ENCODE data around the gene FAM111B.
"Not testable (repeated sequence)": the region's sequence is repeated elsewhere in the genome, so short reads cannot be mapped to it uniquely, and the experiment has no call there.

Gene FAM111B, protein sequence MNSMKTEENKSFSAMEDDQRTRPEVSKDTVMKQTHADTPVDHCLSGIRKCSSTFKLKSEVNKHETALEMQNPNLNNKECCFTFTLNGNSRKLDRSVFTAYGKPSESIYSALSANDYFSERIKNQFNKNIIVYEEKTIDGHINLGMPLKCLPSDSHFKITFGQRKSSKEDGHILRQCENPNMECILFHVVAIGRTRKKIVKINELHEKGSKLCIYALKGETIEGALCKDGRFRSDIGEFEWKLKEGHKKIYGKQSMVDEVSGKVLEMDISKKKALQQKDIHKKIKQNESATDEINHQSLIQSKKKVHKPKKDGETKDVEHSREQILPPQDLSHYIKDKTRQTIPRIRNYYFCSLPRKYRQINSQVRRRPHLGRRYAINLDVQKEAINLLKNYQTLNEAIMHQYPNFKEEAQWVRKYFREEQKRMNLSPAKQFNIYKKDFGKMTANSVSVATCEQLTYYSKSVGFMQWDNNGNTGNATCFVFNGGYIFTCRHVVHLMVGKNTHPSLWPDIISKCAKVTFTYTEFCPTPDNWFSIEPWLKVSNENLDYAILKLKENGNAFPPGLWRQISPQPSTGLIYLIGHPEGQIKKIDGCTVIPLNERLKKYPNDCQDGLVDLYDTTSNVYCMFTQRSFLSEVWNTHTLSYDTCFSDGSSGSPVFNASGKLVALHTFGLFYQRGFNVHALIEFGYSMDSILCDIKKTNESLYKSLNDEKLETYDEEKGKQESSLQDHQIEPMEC

GRCh38 chr11:59106363-59107336 is at the start of gene FAM111B:
Gene FAM111B, plus strand, starts transcription at chr11:59107237. Its CDS starts 2,389 bp downstream, at chr11:59109626.
- peak; percentile 80 to 86 for DNase-seq (ENCODE audit: low read depth in 2 of 2)

- peak; percentile 82 to 83 for DNase-seq (ENCODE audit: low read depth in 2 of 2)
Observed at GRCh38 chr11:59058120-59059033, 48.7 kb upstream of the FAM111B start.

DNA sequence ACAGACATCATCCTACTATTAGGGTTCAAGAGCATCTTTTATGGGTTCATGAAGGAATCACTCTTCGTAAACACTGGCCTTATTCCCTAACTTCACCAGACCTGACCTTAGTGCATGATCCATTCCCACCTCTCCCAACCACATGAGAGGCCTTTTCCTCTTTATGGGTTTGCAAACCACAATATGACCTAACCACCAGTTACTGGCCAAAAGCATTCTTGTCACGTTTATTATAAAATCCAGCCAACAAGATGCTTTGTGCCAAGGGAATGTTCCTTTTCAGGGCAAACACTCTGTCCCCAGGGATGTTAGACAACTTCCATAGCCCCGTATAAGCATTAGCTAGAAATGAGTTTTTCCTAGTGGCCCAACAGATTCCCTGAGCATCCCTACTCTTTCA is 46.9 kb upstream of the FAM111B start:
- not testable (repeated sequence) for DNase-seq (ENCODE audit: low read depth in 2 of 2)

GRCh38 chr11:59062602-59063529 is 44.2 kb upstream of the FAM111B start:
- no peak for DNase-seq (ENCODE audit: low read depth in 2 of 2)

DNA sequence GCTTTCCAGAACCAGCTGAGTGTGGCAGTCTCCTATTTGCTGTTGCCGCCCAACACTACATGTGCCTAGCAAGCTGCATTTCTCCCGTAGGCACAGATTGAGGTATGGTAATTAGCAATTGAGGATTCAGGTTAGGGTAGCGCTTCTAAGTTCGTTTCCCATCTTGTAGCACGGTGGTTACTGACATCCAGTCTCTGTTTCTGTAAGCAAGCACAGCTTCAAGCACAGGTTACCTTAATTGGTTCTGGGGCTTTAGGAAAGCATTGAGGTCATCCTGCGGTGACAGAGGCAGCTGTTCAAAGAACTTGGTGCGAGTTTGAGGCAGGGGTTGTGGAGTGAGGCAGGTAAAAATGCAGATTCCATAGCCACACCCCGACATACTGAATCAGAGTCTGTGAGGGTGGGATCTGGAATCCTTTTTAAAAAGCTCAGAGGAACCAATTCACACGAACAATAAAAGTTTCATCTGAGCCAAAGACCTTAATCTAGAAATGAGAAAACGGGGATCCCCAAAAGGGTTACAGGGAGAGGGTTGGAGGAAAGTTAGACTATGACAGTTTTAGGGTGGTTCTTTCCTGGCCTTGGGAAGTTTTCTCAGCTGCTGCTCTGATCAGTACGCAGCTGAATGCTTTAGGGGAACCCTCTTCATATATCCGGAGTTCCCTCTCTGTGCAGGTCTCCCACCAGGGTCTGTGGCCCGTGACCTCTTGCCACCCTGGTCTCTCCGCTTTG is 42.9 kb upstream of the FAM111B start:
- DNase-seq (ENCODE audit: low read depth in 2 of 2), result not testable (repeated sequence)

GRCh38 chr11:59069087-59069486 is 38.0 kb upstream of the FAM111B start:
- DNase-seq (ENCODE audit: low read depth in 2 of 2), result no peak

DNA sequence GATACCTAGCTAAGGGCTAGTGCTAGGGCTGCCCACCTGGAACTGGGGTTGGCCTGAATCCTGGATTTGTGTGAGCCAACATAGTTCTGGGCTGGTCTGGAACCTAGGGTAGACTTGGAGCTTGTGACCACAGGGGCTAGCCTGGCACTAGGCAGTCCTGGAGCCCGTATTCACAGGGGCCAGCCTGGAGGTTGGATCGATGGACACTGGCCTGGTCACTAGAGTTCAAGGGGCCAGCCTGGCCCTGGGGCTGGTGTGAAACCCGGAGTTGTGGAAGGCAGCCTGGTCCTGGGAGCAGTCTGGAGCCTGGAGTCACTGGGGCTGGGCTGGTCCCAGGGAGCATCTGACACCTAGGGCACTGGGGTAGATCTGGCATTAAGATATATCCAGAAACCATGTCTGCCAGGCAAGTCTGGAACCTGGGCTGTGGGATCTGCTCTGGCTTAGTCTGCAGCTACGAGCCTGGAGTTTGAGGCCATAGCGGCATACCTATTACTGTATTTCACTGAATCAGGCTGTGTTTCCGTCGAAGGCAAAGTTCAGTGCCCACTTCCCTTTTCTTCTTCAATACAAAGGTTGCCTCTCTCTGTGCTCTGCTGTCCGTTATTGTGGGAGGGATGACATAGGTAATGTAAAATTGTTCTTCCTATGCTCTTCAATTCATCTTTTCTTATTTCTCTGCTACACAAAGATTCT is 30.0 kb upstream of the FAM111B start:
- no peak for DNase-seq (ENCODE audit: low read depth in 2 of 2)

GRCh38 chr11:59078435-59078834 is 28.6 kb upstream of the FAM111B start:
- no peak for DNase-seq (ENCODE audit: low read depth in 2 of 2)

DNA sequence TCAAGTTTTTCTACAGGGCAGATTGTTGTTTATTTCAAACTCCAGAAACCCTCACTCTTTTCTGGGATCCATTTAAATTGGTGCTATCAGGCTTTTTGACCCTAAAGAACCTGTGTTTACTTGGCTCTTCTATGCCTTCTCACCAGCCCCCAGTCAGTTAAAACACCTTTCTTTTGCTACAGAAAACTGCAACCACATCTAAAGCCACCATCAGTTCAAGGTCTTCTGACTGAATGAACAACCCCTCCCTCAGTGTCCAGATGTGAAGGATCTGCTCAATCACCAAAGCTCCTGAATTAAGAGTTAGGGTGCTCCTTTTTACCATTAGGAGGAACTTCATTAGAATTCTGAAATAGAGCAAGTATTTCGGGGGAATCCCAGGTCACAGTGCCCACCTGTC is 28.0 kb upstream of the FAM111B start:
- DNase-seq (ENCODE audit: low read depth in 2 of 2), result no peak

- DNase-seq (ENCODE audit: low read depth in 2 of 2), result not testable (repeated sequence)
Observed at GRCh38 chr11:59080421-59080820, 26.6 kb upstream of the FAM111B start.

DNA sequence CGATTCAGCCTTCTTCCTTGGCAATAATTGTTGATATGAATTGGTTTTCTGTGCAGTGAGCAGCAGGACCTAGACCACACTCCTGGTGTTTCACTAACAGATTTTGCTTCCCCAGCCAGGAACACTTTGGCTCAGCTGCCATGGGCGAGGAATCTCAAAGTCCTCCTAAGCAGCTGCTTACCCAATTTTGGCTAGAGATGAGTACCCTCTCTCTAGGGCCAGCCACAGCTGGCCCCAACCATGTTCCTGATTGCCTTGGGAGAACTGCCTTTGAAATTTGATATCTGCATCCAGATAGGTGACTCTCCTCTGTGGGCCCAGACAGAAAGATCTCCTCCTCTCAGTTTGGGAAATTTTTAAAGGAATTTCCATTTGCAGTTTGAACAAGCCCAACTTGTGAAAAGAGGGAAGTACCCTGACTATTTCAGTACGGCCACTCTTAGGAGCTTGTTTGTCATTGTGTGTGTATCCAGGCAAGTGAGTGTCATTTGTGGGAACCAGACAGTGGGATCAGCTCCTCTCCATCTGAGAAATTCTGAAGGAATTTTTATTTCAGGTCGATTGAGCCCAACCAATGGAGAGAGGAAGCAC is 25.5 kb upstream of the FAM111B start:
- not testable (repeated sequence) for DNase-seq (ENCODE audit: low read depth in 2 of 2)

- DNase-seq (ENCODE audit: low read depth in 2 of 2), result not testable (repeated sequence)
Observed at GRCh38 chr11:59086007-59086406, 21.0 kb upstream of the FAM111B start, which contains the start of gene GLYATL1B. Gene GLYATL1B, plus strand, starts transcription at chr11:59086307. Its CDS starts 0 bp downstream, at chr11:59086307.

- no peak for DNase-seq (ENCODE audit: low read depth in 2 of 2)
Observed at GRCh38 chr11:59088162-59088561, 18.9 kb upstream of the FAM111B start.

DNA sequence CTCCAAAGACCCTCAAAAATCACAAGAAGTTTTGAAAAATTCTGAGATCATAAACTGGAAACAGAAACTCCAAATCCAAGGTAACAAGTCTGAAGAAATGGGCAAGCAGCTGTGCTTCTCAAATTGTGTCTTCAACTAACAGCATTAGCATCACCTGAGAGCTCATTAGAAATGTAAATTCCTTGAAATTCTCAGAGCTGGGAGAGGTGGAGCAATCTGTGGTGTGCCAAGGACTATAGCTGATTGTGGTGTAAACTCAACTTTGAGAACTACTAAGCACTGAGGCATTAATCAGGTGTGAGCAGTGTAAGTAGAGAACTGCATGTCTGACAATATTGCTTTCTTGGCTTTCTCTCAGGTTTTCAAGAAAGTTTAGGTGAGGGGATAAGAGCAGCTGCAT is 13.5 kb upstream of the FAM111B start:
- DNase-seq (ENCODE audit: low read depth in 2 of 2), result not testable (repeated sequence)

- not testable (repeated sequence) for DNase-seq (ENCODE audit: low read depth in 2 of 2)
Observed at GRCh38 chr11:59095225-59095624, 11.8 kb upstream of the FAM111B start.

DNA sequence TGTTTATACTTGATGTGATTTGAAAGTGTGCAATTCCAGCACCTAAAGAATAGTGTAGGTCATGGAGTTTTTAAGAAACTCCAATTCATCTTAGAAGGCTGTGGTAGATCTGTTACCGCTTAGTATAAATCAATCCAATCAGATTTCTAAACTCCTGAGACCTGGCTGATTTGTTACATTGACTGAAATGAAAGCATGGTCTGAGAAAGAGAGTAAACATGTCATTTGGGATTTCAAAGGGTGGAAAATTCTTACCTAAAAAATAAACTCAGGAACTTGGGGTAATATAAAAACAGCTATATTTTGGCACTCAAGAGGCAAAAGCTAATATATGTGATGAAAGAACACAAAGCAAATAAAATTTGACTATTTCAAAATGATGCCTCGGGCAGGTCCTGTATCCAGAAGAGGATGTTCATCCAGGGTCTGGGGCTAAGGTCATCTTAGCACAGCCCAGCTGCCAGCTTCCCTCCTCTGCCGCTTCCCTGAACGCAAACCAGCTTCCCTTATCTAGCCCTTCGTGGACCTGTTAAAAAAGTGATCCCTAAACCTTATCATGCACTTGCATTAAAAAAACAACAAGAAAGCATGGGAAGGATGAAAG is 11.0 kb upstream of the FAM111B start:
- not testable (repeated sequence) for DNase-seq (ENCODE audit: low read depth in 2 of 2)

GRCh38 chr11:59097113-59097708 is 9.8 kb upstream of the FAM111B start:
- DNase-seq (ENCODE audit: low read depth in 2 of 2), result peak in 1 of 2 experiments; percentile 13
